Astrocyte (in vitro differentiated cells and primary cell): Measurements from ENCODE around the gene PRKAG2.

Experiments
- EZH2 ChIP-seq: IDR thresholded peaks from 2 replicates; pipeline ENCODE4 v1.6.1; 2012; ENCODE audit warnings: mild to moderate bottlenecking, low read length, inconsistent platforms; ENCODE audit not compliant: insufficient read depth
- TF ChIP-seq, protein P1 (sequence below): IDR thresholded peaks from 2 replicates; pipeline ENCODE4 v1.5.1; 2011; ENCODE audit warnings: low read depth, mild to moderate bottlenecking, inconsistent platforms, low read length, moderate library complexity; ENCODE audit not compliant: insufficient read depth

DNA sequence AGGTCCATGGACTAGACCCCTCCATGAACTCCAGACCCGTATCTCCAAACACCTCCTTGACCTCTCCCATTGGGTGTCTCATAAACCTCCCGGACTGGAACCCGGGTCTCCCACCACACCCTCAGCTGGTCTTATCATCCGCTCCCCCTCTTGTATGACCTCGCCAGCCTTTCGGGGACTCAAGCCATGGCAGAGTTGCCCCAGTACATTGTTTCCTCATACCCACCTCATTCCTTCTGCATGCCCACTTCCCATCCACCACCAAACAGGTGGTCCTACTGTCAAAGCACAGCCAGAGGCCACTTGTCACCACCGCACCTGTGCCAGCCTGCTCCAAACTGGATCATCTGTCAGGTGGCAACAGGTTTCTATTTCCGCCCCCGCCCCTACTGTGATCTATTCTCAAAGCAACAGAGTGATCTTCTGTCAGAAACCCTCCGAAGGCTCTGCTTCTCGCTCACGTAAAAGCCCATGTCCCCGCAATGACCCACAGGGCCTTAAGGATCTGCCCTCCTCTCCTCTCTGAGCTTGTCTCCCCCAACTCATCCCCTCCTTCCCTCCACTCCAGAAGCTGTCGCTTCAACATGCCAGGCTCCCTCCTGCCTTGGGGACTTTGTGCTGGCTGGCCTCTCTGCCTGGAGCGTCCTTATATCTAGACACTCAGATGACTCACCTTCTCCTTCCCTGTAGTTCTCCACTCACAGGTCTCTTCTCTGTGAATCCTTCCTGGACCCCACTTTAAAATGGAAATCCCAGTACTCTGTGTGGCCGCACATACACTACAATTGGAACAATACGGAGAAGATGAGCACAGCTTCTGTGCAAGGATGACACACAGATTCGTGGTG lies 22.8 kb upstream of the PRKAG2 start:
- TF ChIP-seq, protein P1, sequence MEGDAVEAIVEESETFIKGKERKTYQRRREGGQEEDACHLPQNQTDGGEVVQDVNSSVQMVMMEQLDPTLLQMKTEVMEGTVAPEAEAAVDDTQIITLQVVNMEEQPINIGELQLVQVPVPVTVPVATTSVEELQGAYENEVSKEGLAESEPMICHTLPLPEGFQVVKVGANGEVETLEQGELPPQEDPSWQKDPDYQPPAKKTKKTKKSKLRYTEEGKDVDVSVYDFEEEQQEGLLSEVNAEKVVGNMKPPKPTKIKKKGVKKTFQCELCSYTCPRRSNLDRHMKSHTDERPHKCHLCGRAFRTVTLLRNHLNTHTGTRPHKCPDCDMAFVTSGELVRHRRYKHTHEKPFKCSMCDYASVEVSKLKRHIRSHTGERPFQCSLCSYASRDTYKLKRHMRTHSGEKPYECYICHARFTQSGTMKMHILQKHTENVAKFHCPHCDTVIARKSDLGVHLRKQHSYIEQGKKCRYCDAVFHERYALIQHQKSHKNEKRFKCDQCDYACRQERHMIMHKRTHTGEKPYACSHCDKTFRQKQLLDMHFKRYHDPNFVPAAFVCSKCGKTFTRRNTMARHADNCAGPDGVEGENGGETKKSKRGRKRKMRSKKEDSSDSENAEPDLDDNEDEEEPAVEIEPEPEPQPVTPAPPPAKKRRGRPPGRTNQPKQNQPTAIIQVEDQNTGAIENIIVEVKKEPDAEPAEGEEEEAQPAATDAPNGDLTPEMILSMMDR = no peak
- no peak for TF ChIP-seq EZH2
